ENCODE results near the gene CAGE1.
"Not testable (repeated sequence)": the region's sequence is repeated elsewhere in the genome, so short reads cannot be mapped to it uniquely, and the experiment has no call there.

Gene CAGE1

DNA sequence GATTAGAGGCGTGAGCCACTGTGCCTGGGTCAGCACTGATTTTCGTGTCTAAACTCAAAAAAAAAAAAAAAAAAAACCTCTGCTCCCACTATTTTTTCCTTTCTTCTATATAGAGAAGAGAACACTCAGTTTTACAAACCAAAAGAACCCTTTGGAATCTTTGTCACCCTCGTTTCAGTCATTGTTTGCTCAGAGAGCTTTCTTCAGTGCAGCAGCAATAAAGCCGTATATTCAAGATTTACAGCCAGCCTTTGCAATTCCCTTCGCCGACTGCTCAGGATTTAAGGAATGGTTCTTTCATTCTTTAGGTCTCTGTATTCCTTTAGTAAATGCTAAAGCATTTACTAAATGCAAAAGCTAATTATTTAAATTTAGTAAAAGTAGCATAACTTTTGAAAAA is 20.2 kb upstream of the CAGE1 start:
- no peak for DNase-seq (ENCODE audit: low read depth, low spot score)

DNA sequence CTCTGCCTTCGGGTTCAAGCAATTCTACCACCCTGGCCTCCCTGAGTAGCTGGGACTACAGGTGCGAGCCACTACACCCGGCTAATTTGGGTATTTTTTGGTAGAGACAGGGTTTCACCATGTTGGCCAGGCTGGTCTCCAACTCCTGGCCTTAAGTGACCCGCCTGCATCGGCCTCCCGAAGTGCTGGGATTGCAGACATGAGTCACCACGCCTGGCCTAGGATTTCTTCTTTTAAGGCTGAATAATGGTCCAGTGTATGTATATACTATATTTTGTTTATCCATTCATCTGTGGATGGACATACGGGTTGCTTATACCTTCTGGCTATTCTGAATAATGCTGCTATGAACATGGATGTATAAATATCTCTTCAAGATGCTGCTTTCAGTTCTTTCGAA is 17.2 kb upstream of the CAGE1 start:
- DNase-seq (ENCODE audit: low read depth, low spot score), result no peak

GRCh38 chr6:7404546-7404945 is 15.0 kb upstream of the CAGE1 start:
- DNase-seq (ENCODE audit: low read depth, low spot score), result no peak

DNA sequence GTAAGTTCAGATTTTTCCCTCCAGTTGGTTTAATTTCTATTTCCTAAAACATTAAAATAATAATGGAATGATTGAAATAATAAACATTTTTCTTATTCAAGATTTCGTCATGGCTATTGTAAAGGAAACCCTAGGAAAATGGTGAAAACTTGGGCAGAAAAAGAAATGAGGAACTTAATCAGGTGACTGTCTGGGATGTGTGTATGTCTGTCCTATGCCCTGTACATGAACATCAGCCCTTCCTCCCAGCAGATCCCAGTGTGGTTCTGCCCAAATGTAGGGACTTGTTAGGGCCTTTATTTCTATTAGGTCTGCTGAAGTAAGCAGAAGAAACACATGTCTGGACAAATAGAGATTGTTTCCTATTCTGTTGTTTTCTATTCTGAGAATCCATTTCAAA is 13.2 kb upstream of the CAGE1 start:
- DNase-seq (ENCODE audit: low read depth, low spot score), result no peak

GRCh38 chr6:7401075-7401474 is 11.5 kb upstream of the CAGE1 start:
- no peak for DNase-seq (ENCODE audit: low read depth, low spot score)

GRCh38 chr6:7392402-7392801 is 2.9 kb upstream of the CAGE1 start:
- no peak for DNase-seq (ENCODE audit: low read depth, low spot score)

DNA sequence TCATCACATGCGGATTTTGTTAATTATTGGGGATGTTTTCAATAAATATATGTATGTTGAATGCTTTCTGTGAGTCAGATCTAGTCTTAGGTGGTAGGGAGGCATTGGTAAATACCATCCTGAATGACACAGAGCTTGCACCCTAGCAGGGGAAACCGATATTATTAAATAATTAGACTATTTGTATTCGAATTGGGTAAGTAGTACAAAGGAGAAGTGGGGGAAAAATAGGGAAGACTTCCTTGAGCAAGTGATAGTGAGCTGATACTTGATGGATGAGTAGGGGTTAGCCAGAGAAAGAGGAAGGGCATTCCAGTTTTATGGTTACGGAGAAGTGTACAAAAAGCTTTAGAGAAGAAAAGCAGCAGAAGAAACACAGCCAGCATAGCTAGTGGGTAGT is 1.6 kb upstream of the CAGE1 start:
- no peak for DNase-seq (ENCODE audit: low read depth, low spot score)

- no peak for DNase-seq (ENCODE audit: low read depth, low spot score)
Observed at GRCh38 chr6:7390226-7390878, 810 bp upstream of the CAGE1 start.

DNA sequence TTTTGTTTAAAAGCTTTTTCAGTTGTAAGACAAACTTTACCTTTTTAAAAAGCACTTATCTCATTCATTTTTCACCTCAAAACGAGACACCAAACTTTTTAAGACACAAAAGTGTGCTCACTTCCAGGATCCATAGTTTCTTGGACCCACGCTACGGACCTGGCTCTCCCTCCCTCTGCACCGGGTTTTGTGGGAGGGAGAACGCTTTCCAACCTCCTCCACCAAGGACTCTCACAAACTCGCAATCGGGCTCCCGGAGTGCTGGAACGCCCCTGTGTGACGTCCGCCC is 436 bp downstream of the CAGE1 start:
- DNase-seq (ENCODE audit: low read depth, low spot score), result no peak

- no peak for DNase-seq (ENCODE audit: low read depth, low spot score)
Observed at GRCh38 chr6:7381092-7381491, 8.4 kb downstream of the CAGE1 start.

GRCh38 chr6:7378740-7379139 is 10.8 kb downstream of the CAGE1 start:
- no peak for DNase-seq (ENCODE audit: low read depth, low spot score)

- no peak for DNase-seq (ENCODE audit: low read depth, low spot score)
Observed at GRCh38 chr6:7377961-7378360, 11.6 kb downstream of the CAGE1 start.

DNA sequence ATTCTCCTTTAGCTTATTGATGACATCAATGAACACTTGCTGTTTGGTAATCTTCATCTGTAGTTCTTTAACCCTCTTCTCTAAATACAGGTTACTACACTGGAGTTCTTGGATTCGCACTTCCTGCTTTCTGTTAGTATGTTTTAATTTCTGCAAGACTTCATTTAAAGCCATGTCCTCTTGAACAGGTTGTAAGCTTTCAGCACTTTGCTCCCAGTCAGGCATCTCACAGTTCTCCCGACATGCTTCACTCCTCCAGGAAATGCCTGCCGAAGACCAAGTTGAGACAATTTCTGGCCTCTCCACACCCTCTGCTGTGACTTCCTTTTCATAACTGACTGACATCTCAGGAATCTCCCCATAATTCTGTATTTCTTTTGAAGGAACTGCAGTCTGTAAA is 15.8 kb downstream of the CAGE1 start:
- DNase-seq (ENCODE audit: low read depth, low spot score), result no peak

GRCh38 chr6:7367408-7367807 is 22.1 kb downstream of the CAGE1 start:
- no peak for DNase-seq (ENCODE audit: low read depth, low spot score)

DNA sequence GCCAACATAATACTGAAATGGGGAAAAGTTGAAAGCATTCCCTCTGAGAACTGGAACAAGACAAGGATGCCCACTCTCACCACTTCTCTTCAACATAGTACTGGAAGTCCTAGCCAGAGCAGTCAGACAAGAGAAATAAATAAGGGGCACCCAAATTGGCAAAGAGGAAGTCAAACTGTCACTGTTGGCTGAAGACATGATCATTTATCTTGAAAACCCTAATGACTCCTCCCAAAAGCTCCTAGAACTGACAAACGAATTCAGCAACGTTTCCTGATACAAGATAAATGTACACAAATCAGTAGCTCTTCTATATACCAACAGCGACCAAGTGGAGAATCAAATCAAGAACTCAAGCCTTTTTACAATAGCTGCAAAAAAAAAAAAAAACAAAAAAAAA is 37.6 kb downstream of the CAGE1 start:
- not testable (repeated sequence) for DNase-seq (ENCODE audit: low read depth, low spot score)

GRCh38 chr6:7350591-7350990 is 39.0 kb downstream of the CAGE1 start:
- not testable (repeated sequence) for DNase-seq (ENCODE audit: low read depth, low spot score)

DNA sequence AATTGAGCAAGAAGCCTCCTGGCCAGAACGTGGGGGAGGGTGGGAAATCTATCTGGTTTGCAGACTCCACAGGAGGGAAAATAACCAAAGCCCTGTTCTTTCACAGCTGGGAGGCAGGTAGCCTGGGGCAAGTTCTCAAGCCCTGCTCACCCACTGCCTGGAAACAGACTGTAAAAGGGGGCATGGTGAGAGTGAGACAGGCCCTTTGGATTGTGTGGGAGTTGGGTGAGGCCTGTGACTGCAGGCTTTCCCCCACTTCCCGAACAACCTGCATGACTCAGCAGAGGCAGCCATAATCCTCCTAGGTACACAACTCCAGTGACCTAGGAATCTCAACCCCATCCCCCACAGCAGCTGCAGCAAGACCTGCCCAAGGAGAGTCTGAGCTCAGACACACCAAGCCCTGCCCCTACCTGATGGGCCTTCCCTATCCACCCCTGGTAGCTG is 42.0 kb downstream of the CAGE1 start:
- peak; percentile 33 for DNase-seq (ENCODE audit: low read depth, low spot score)

DNA sequence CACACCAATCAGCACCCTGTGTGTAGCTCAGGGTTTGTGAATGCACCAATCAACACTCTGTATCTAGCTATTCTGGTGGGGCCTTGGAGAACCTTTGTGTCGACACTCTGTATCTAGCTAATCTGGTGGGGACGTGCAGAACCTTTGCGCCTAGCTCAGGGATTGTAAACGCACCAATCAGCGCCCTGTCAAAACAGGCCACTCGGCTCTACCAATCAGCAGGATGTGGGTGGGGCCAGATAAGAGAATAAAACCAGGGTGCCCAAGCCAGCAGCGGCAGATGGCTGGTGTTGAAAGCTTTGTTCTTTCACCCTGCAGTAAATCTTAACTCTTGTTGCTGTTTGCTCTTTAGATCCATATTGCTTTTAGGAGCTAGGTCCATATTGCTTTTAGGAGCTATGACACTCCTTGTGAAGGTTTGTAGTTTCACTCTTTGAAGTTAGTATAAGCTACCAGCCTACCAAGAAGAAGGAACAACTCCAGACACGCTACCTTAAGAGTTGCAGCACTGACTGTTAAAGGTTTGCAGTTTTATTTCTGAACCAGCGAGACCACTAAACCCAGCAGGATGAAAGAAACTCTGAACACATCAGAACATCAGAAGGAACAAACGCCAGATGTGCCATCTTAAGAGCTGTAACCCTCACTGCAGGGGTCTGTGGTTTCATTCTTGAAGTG is 44.6 kb downstream of the CAGE1 start:
- DNase-seq (ENCODE audit: low read depth, low spot score), result peak; percentile 67

GRCh38 chr6:7343546-7344475 is 45.7 kb downstream of the CAGE1 start:
- no peak for DNase-seq (ENCODE audit: low read depth, low spot score)

DNA sequence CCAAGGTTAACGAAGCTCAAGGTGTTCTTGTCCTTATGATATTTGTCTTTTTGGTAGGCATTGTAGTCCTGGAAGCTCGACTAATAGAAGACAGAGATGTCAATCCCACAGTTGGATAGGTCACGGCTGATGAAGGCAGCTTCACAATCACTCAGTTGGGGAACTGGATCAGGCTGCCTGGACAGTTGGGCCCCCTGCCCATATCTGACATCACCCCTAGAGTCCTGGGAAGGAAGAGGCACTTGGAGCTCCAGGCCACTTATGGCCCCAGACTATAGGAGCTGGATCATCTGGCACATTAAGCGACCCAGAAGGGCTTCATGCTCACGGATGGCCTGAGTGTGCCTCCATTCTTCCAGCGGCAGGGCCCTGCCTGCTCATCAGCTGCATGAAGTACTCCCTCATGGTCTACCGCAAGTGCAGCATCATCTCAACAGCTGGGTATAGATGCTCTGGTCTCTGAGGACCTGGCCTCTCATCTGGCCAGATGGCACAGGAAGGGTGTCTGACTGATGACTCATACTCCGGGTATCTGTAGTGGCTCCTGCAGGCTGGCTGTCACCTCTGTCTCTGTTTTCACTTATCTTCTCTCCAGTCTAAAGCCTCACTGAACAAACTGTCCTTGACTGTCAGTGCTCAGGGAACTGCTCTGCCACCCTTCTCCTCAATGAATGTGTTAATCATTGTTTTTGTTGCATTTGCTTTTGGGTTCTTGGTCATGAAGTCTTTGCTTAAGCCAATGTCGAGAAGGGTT is 47.4 kb downstream of the CAGE1 start:
- no peak for DNase-seq (ENCODE audit: low read depth, low spot score)

GRCh38 chr6:7341271-7341670 is 48.3 kb downstream of the CAGE1 start:
- no peak for DNase-seq (ENCODE audit: low read depth, low spot score)
